Stimulated activated CD4-positive, alpha-beta T cell treated with anti-CD3 and anti-CD28 coated beads, Interleukin-2, amount 100 ng/mL, for 4 hours (primary cell): ENCODE data around the gene ZNF474.

Source experiments
- DNase-seq: peaks from one replicate; pipeline ENCODE4 v3.0.0-alpha.2; 2020; ENCODE audit warnings: low read depth

The ZNF474 gene

DNA sequence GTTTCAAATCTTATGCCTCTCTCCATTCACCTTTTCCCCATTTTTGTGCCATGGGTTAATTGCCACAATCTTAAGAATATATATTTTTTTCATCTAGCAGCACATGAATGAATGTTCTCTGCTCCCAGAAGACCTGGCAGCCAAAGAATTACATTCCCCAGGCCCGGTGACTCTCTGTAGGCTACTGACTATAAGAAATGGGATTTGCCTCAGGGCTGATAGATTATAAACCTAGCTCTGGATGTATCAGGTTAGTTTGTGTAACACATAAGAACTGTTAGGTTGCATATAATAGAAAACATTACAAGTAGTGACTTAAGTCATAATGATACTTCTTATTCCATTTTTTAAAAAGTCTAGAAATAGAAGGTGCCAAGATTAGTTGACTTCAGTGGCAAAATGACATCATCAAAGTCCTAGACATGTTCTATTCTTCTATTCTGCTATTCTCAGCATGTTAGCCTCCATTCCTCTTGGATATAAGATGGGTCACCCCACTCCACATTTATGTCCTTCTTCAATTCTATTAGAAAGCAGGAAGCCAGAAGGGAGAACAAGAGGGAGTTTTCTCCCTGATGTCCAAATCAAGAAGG, 10.9 kb upstream of the ZNF474 start:
- no peak for DNase-seq

DNA sequence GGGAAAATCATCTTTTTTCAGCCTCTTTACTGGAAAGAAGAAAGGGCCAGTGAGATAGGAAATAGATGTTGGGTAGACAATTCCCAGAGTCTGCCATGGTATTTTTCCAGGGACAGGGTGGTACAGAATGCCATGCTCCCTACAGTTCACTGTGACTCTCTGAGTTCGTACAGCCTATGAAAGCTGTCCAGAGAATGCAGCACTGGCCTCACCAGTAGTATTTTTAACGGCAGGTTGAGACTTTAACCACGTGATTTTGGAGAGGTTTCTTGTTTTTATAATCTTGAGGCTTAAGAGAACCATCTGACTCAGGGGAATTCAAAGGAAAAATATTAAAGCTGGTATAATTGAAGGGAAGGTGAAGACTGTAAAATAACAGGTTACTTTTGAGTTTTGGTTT, 10.1 kb upstream of the ZNF474 start:
- DNase-seq: no peak

DNA sequence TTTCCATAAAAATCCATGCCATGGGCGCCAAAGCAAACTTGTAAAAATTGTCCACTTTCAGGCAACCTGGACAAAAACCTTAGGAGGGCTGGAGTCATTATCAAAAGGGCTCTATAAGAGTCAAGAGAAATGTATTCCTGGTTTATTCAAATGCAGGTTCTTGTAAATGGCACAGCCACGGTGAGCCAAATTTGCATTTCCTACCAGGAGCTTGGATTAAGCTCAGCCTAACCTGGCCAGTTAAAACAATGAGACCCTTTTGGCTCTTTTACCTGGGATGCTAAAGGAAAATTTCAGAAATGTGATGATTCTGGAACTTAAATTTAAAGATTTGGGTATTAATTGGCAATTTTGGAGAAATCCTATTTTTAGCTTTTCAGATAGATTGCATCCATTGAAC, 8.9 kb upstream of the ZNF474 start:
- DNase-seq: no peak

DNA sequence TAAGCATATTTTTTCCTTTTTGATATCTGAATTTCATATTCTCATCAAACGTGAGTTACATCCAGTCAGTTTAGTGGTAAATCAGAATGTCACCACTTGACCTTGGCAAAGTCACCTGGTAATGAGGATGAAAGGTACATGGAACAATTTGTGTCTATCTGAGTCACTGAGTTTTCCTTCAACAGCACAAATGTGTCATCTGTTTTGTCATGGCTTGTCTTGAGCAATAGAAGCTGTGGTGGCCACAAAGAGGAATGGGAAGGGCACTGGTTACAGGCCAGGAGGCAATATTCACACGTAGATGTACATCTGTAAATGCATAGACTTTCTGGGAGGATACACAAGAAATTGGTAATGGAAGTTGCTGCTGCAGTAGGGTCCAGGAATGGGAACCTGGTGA, 8.4 kb upstream of the ZNF474 start:
- no peak for DNase-seq

DNA sequence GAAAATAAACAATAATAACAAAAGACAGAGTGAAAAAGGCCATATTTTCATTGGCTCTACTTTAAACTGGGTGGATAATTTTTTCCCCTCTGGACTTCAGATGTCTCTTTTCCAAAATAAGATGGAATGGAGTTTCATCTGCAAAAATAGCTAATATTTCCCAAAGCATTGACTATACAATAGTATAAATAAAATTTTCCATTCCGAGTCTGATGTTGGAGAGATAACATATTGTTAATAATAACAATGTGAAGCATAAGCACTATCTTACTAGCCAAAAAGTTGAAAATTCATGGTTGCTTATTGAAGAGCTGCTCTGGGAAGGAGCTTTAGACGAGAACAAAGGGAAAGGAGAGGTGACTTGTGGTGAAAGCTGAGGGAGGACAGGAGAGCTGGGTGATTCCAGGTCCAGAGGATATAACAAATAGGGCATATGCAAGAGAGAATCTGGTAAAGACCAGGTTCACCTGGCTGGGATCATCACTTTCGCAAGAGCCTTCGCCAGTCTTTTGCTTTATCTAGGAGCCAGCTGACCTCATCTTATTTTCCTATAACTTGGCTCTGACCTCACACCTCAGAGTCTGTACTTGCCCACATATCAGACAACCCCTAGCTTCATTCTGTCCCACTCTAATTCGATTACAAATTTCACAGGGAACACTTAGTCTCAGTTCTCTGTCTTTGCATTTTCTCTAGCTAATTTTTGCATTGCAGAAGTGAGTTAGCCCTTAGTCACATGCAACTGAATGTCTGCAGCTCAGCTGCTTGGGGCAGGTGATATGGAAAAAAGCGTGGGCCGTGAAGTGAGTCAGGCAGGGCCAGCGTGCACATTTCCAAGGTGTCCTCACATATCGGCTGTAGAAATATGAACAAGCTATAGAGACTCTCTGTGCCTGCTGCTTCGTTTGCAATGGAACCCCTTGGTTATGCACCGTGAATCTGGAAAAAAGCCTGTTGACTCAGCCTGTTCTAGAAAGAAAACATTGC, 7.6 kb upstream of the ZNF474 start:
- no peak for DNase-seq

DNA sequence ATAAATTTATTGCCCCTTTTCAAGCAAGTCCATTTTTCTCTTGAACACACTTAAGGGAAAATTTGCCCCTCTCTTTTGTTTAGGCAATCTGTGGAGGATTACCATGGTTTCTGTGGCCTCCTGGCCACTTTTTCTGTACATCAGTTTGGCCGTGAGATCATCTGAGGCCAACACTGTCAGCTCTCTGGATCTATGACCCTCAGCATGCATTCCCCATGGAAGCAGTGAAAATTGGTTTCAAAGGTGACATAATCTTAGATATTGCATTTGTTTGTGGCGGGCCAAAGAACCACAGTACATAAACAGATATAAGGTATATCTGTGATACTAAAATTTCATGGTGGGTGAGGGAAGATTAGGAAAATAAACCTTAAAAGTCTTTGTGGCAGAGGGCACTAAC, 4.6 kb upstream of the ZNF474 start:
- DNase-seq: no peak

DNA sequence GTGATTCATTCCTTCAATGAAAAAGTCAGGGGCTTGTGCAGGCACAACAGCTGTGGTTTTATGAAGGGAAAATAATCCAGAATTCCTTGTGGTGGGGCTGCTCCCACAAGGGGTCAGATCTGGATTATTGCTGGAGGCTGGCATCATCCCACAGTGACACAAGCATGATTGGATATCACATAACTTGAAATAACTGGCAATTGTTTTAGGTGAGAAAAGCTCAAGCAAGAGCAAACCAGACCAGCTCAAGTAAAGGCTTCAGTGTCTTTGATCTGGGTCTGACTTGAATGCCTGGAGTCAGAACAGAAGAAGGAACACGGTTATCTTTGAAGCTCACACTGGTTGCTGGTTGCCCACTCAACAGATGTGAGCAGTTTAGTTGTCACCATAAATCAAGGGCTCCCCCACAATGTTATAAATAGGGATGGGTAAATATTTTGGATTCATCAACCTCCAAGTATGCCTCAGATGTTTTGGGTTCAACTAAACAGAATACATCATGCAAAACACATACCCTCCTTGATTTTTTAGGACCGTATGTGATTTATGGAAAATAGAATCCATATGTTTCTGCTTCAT, 3.1 kb upstream of the ZNF474 start:
- DNase-seq: no peak

DNA sequence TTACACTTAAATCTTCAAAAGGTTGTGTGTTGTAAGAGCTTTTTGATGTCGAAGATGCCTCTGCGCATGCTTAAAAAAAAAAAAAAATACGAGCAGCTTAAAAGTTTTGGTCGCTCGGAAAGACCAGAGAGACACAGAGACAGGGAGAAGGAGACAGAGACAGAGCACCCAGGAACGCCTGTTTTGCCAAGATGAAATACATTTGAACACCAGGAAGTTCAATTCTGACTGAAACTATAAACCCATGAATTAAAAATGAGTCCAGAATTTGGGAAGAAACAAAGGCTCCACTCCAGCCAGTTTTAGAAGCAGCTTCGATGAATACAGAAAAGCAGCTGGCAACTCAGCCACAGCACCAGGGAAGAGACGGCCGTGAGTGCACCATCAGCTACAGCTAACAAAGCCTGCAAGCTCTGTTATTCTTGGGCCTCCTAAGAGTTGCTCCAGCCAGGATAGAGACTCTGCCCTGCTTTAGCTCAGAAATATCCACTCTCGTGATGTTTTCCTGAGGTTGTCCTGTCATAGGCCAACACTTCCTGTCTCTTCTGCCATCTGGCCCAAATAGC, 2.5 kb upstream of the ZNF474 start:
- DNase-seq: no peak

DNA sequence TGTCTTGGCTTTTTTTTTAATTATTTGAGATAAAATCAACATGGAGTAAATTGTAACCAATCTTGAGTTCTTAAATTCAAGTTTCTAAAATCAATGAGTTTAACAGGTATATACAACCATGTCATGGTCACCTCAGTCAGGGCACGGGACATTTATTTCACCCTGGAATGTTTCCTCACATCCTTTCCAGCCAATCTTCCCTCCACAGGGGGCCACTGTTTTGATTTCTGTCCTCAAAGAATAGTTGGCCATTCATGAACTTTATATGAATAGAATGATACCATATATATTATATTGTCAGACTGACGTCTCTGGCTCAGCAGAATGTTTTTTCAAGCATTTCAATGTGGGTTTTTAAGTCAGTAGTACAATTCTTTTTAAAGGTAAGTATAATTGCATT, 806 bp downstream of the ZNF474 start:
- no peak for DNase-seq

DNA sequence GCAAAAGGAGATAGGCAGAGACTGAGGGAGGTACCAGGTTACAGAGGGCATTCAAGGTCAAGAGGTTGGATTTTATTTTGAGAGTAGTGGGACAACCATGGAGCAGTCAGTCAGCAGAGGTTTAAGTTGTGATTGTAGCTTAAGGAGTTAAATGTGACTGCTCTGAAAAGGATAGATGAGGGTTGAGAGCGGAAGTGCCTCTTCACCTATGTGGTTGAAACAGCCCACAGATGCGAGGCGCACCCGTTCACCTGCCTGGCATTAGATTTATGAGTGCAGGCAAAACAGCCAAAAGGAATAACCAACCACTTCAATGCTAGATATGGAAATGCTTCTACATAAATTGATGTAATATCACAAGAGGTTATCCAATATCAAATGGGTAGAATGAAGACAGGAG, 8.4 kb downstream of the ZNF474 start:
- no peak for DNase-seq

DNA sequence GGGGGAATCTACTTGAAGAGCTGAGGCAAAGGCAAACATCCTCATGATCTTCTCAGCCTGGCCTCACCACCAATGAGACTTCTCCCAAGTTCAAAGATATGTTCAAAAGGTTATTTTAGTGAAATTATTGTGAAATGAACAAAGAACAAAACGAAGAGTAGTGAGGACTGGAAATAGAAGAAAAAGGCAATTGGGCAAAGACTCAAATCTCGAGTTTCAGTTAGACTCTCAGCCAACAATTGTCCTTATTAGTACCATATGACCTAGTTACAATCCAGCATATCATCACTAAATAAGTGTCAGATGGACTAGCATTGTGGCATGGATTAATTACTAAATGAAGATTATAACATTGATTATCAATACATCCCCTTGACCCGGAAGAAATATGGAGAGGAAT, 9.0 kb downstream of the ZNF474 start:
- DNase-seq: no peak

DNA sequence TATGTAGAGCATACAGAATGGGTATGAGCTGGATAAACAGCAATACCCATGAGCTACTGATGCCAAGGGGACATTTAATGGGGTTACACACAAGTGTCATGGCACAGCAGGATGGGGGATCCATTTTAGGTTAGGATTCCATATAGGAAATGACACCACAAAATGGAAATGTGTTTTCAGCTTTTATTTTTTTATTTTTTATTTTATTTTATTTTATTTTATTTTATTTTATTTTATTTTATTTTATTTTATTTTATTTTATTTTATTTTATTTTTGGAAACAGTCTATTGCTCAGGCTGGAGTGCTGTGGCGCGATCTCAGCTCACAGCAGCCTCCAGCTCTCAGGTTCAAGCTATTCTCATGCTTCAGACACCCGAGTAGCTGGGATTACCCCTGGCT, 11.6 kb downstream of the ZNF474 start:
- DNase-seq: no peak

DNA sequence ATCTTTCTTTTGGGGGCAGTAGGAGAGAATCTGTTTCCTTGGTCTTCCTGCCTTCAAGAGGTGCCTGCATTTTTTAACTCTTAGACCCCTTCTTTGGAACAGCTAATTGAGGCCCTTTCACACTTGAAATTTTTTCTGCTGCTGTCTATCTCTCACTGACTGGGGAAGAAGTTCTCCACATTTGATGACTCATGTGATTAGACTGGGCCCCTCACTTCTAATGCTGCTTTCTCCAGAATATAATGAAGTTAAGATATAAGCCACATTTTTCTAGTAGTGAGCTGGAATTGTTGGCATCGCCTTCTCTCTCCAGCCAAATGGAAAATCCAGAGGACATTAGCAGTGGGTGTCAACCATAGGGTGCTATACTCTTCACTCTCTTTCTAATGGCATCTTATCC, 12.4 kb downstream of the ZNF474 start:
- no peak for DNase-seq

DNA sequence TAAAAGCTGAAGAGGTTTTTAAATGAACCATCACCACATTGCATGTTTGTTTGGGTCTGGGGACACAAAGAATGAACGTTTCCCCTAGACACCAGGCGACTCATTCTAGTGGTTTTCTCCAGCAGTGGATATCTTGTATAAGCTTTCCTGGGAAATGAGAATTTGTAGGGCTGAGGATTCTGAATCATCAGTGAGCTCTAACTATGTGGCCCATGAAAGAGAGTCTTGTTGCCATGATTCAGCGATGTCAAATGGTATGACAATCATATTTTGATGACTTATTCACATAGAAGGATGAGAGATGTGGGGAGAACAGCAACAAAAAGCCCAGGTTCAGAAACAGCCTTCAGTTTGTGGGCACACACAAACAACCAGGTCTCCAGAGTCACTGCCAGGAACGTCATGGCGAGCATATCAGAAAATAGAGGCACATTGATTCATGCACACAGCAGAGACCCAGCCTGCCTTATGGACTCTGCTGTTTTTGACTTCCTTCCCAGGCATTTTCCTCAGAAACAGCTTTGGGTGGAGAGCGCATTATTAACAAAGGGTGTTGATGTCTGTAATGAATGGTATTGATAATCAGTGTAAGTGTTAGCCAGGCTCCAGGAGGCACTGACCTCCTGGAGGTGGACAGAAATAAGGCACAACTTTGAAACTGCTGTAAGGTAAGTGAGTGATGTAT, 13.3 kb downstream of the ZNF474 start:
- no peak for DNase-seq

DNA sequence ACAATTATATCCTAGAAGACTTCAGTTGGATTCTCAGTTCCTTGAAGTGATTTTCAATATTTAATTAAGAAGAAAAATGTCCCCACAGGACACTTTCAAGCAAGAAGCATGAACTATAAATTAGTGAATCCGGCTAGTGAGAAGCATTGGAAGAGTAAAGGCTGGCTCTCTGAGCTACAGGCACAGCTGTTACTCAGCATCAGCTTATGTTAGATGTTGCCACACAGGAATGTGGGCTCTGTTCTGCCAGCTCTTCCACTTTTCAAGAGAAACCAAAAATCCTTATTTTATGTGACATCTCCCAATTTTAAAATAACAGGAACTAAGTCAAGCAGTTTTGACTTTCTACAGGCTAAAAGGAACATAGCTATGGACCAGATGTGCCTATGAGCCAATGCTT, 14.9 kb downstream of the ZNF474 start:
- DNase-seq: no peak

DNA sequence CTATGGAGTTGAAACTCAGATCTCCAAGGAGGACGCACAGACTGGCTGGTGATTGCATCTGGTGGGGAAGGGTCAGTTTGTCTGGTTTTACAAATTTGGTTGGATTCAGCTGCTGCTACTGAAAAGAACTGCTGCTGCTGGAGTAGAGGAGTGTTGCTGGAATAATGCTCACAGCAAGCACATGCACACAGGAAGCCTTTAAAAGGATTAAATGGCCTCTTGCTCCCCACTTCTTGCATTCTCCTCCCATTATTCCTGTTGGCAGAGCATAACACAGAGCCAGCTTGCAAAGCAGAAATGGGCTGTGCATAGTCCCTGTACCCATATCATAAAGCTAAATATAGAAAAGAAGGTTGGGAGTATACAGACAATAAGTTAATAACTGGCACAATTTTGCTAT, 16.6 kb downstream of the ZNF474 start:
- DNase-seq: no peak

DNA sequence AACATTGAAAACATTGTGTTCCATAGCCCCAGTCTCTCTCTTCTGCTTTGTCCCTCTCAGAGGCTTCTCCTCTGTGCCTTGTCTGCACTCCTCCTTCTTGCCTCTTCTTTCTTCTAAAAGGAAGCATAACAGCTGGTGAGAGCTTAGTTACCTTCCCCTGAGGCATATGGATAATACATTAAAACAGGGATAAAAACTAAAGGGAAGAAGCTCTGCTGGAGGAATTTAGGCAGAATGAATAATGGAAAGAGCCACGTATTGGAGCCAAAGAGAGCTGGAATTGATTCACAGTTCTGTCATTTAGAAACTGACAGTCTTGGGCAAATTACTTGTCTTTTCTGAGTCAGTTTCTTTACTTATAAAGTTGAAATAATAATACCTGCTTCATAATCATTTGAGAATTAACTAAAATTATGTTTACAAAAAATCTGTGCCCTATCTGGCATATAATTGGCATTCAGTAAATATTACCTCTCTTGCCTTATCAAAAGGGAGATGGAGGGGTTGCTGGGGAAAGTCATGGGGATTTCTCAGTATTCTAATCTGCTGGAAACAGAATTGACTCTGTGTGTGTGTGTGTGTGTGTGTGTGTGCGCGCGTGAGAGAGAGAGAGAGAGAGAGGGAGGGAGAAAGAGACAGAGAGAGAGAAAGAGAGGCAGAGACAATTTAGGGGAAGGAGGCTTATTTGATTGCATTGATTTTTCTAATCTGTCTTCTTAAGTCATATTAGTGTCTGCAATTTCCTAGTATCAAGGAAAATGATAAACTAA, 20.2 kb downstream of the ZNF474 start:
- no peak for DNase-seq

DNA sequence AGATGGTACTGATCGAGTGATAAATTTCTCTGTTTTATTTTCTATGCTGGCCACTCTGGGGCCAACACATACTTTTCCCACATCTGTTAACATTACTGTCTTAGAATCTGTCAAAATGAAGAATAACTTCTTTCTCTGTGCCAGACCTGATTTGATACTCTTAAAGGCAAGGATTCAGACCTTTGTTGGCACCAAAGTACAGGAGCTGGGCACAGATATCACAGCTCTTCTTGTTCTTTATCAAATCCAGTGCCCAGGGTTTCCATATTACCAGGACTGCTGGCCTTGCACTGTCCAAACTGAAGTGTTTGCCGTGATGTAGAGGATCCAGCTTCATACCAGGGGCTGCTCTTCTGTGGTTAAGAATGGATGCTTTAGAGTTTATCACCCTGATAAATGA, 20.9 kb downstream of the ZNF474 start:
- no peak for DNase-seq

DNA sequence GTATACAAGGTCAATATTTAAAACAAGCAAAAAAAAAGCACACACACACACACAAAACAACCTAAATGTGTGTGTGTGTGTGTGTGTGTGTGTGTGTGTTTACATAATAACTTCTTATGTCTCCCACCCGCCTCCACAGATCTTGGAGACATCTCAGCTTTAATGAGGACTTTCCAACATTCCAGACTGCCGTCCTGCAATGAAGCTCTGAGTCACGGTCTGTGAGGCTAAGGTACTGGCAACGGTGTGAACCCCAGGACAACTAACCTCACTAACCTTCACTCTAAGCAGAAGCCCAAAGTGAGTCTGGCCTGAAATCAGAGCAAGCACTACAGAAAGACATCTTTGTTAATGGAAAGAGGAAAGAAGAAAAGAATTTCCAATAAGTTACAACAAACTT, 22.3 kb downstream of the ZNF474 start:
- DNase-seq: no peak

DNA sequence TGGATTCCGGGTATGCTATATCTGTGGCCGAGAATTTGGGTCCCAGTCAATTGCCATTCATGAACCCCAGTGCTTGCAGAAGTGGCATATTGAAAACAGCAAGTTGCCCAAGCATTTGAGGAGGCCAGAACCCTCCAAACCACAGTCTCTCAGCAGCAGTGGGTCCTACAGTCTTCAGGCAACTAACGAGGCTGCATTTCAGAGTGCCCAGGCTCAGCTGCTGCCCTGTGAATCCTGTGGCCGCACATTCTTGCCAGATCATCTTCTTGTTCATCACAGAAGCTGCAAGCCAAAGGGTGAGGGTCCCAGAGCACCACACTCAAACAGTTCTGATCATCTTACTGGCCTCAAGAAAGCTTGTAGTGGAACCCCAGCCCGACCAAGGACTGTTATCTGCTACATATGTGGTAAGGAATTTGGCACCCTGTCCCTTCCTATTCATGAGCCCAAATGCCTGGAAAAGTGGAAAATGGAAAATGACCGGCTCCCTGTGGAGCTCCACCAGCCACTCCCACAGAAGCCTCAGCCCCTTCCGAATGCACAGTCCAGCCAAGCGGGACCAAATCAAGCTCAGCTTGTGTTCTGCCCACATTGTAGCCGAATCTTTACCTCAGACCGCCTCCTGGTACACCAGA, 23.0 kb downstream of the ZNF474 start:
- DNase-seq: no peak

DNA sequence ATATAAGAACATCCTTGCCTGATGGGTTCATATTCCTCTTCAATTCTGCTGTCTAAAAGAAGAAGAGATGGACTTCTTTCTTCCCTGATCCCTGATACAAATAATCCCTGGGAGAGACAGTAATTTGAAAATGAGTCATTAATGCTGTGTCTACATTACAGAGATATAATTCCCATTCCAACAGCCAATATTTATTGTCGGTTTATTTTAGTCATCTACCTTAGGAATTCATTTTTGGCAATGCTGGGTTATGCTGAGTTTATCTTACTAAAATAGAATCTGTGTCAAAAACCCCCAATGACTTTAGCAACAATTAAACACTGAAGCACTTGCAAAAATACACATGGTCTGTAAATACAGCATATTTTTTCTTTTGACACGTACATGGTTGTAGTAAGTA, 23.9 kb downstream of the ZNF474 start:
- DNase-seq: no peak
